ENCODE measurements around the gene CPLX3.

The CPLX3 gene

GRCh38 chr15:74804935-74805334 lies 21.5 kb upstream of the CPLX3 start:
- DNase-seq = no peak

GRCh38 chr15:74807282-74807681 lies 19.1 kb upstream of the CPLX3 start:
- no peak for DNase-seq

GRCh38 chr15:74808078-74808839 lies 18.2 kb upstream of the CPLX3 start:
- no peak for DNase-seq

GRCh38 chr15:74808840-74809229 lies 17.6 kb upstream of the CPLX3 start:
- DNase-seq = no peak

GRCh38 chr15:74809242-74809641 lies 17.2 kb upstream of the CPLX3 start:
- no peak for DNase-seq

GRCh38 chr15:74809956-74810355 lies 16.5 kb upstream of the CPLX3 start:
- DNase-seq = no peak

GRCh38 chr15:74812533-74812932 lies 13.9 kb upstream of the CPLX3 start, which contains the start of gene LMAN1L:
Gene LMAN1L, plus strand, starts transcription at chr15:74812835. Its CDS starts 20 bp downstream, at chr15:74812855.
- no peak for DNase-seq

GRCh38 chr15:74815121-74815934 lies 11.1 kb upstream of the CPLX3 start:
- DNase-seq = no peak

- no peak for DNase-seq
Observed at GRCh38 chr15:74815961-74816360, 10.5 kb upstream of the CPLX3 start.

GRCh38 chr15:74816624-74817369 lies 9.6 kb upstream of the CPLX3 start:
- no peak for DNase-seq

- no peak for DNase-seq
Observed at GRCh38 chr15:74817370-74817737, 9.1 kb upstream of the CPLX3 start.

GRCh38 chr15:74820056-74820455 lies 6.4 kb upstream of the CPLX3 start:
- DNase-seq = no peak

GRCh38 chr15:74821091-74821789 lies 5.2 kb upstream of the CPLX3 start:
- DNase-seq = no peak

GRCh38 chr15:74821790-74822158 lies 4.7 kb upstream of the CPLX3 start:
- no peak for DNase-seq

GRCh38 chr15:74822233-74822632 lies 4.2 kb upstream of the CPLX3 start:
- no peak for DNase-seq

- DNase-seq = no peak
Observed at GRCh38 chr15:74823324-74823723, 3.1 kb upstream of the CPLX3 start.

- DNase-seq = no peak
Observed at GRCh38 chr15:74824976-74825375, 1.5 kb upstream of the CPLX3 start.

GRCh38 chr15:74825866-74826265 lies 561 bp upstream of the CPLX3 start:
- DNase-seq = no peak

- DNase-seq = no peak
Observed at GRCh38 chr15:74826921-74827320, 494 bp downstream of the CPLX3 start.

GRCh38 chr15:74827614-74828013 lies 1.2 kb downstream of the CPLX3 start:
- DNase-seq = no peak

- no peak for DNase-seq
Observed at GRCh38 chr15:74828835-74829234, 2.4 kb downstream of the CPLX3 start.

- DNase-seq = no peak
Observed at GRCh38 chr15:74829486-74829885, 3.1 kb downstream of the CPLX3 start.

- DNase-seq = no peak
Observed at GRCh38 chr15:74829991-74830390, 3.6 kb downstream of the CPLX3 start.

Data from activated CD4-positive, alpha-beta T cell treated with anti-CD3 and anti-CD28 coated beads for 48 hours (primary cell).